NCI-H2171 (cell line): Measurements from ENCODE around the gene CAMKK2.
A peak's percentile ranks its signal among the peaks of the same experiment; 100 is the strongest.
"Not testable (repeated sequence)": the region's sequence is repeated elsewhere in the genome, so short reads cannot be mapped to it uniquely, and the experiment has no call there.

ENCODE experiments used
- DNase-seq: peaks from one replicate; lab custom pipeline; 2025; lab: John Stamatoyannopoulos, UW

CAMKK2 gene

DNA sequence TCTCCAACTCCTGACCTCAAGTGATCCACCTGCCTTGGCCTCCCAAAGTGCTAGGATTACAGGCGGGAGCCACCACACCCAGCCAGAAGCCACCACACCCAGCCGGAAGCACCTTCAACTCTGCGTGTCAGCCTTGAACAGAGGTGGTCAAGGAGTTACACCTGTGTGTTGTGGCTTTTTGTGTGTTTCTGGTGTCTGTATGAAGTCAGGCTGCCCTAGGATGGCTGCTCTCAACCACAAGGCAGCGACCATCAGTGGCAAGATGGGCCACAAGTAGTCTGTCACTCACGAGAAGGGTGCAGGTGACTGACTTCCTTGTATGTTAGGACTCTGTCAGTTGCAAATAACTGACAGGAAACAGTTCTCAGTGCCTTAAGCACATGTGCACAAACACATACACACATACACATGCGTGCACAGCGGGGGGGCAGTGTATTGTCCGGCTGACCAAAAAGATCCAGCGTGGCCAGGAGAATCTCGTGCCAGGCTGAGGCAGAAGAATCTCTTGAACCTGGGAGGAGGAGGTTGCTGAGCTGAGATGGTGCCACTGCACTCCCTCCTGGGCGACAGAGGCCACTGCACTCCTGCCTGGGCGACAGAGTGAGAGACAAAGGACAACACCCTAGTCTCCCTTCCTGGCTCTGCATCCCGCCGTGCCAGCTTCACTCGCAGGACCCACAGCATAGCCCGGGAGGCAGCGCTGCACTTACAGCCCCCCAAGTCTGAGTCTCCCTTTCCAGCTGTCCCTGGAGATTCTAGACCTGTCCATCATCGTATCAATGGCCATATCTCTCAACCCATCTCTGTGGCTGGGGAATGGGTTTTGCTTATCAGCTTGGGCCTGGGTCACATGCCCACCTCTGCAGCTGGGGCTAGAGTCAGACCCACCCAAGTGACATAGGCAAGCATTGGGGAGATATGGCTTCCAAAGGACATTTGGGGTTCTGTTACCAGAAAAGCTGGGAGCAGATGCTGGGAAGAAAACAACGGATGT, 72.9 kb downstream of the CAMKK2 start:
- DNase-seq: no peak

DNA sequence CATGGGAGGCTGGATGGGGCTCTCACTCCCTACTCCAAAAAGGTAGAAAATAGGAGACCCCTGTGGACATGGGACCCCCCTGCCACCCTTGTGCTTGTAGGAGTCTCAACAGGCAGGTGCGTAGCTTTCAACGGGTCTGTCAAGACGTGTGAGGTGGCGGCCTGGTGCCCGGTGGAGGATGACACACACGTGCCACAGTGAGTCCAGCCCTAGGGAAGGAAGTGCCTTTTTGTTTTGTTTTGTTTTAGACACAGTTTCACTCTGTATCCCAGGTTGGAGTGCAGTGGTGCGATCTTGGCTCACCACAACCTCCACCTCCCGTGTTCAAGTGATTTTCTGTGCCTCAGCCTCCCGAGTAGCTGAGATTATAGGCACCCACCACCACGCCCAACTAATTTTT, 73.7 kb downstream of the CAMKK2 start:
- DNase-seq: no peak

DNA sequence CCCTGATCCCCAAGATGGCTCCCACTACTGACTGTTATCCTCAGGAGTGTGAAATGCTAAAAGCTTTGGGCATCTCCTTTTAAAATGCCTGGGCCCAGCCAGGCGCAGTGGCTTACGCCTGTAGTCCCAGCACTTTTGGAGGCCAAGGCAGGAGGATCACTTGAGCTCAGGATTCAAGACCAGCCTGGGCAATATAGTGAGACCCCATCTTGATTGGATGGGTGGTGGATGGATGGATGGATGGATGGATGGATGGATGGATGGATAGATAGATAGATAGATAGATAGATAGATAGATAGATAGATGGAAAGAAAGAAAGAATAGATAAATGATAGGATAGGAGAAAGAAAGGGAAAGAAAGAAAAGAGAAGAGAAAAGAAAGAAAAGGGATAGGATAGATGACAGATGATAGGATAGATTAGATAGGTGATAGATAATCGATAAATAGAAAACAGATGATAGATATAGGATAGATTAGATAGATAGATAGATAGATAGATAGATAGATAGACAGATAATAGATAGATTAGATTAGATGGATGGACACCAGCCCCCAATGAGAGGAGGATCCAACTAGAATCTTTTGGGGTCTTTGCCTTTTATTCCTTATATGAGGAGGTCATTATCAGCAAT, 77.0 kb downstream of the CAMKK2 start:
- no peak for DNase-seq

GRCh38 chr12:121218588-121219352, 77.7 kb downstream of the CAMKK2 start:
- DNase-seq: no peak

DNA sequence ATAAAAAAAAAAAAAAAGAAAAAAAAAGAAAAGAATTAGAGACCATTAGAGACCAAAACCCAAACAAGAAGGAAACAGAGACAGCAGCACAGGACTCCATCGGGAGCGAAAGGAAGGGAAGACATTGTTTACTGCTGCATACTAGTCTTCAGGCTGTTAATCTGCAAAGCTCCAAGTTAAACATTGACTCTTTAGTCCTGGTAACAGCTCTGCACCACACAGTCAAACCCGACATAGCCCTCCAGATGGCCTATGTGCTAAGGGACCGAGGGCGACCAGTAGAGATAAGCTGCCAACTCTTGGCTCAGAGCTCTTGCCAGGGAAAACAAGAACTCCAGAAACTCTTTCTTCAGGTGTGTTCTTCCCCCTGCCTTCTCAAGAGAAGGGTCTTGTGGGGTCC, 78.7 kb downstream of the CAMKK2 start:
- DNase-seq: no peak

DNA sequence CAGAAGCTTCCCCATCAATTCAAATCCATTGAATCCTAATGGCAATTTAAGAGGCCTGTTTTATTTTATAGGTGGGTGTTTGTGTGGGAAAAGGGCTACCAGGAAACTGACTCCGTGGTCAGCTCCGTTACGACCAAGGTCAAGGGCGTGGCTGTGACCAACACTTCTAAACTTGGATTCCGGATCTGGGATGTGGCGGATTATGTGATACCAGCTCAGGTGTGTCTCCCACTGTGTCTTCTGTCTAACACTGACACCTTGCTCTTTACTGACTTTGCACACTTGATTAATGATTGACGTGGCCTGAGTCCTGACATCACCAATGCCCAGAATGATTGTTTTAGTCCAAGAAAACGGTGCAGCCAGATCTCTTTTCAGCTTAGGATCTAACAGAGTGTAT, 79.4 kb downstream of the CAMKK2 start:
- no peak for DNase-seq

- no peak for DNase-seq
Measured at GRCh38 chr12:121216102-121216501, 80.4 kb downstream of the CAMKK2 start.

GRCh38 chr12:121214855-121215745, 81.4 kb downstream of the CAMKK2 start:
- no peak for DNase-seq

DNA sequence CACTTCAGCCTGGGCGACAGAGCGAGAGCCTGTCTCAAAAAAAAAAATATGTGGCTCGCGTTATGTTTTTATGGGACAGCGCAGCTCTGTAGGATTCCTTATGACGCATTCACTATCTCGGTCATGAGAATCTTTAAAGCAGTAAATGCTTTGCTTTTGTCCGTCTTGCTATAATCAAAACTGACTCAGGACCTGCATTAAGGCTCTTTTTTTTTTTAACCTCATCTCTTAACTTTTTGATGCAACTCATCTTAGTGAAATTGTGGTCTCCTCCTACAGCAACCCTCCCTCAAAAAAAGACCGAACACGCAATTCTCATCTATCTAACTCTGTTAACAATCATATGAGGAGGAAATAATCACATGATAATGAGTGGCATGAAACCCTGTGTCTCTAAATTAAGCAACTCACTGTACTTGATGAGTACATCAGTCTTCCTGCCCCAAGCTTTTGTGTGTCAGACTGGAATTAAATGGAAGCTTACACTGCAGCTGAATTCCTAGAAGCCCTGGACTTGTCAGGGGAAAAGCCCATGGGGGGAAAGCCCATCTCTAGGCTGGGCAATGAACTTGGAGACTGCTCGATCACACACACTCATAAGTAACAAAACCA, 82.2 kb downstream of the CAMKK2 start:
- DNase-seq: no peak

- no peak for DNase-seq
Measured at GRCh38 chr12:121212875-121213274, 83.6 kb downstream of the CAMKK2 start.

GRCh38 chr12:121209624-121210572, 86.6 kb downstream of the CAMKK2 start, which contains the start of gene P2RX4:
TSS of gene P2RX4 (plus strand) at chr12:121210129. CDS start at chr12:121210165, 36 bp downstream.
- peak; percentile 74 for DNase-seq

DNA sequence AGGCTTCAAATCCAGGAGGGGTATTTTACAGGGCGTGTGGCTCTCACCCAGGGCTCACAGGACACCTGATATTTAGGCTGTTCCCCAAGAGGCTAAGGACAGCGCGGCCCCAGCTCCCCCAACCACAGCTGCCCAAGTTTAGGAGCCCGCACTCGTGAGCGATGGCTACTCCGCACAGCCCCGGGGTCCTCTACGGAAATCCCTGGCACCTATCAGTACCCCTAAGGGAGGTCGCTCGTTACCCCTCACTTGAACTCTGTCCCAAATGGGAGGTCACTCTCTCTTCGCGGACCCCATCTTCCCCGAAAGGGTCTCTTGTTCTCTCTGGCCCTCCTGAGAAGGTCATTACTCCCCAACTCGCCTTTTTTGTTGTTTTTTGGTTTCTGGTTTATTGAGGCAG, 87.3 kb downstream of the CAMKK2 start:
- no peak for DNase-seq

GRCh38 chr12:121208571-121208970, 87.9 kb downstream of the CAMKK2 start:
- DNase-seq: not testable (repeated sequence)

GRCh38 chr12:121205491-121205890, 91.0 kb downstream of the CAMKK2 start:
- no peak for DNase-seq

GRCh38 chr12:121203482-121203881, 93.0 kb downstream of the CAMKK2 start:
- no peak for DNase-seq

- no peak for DNase-seq
Measured at GRCh38 chr12:121202407-121203355, 93.8 kb downstream of the CAMKK2 start.

DNA sequence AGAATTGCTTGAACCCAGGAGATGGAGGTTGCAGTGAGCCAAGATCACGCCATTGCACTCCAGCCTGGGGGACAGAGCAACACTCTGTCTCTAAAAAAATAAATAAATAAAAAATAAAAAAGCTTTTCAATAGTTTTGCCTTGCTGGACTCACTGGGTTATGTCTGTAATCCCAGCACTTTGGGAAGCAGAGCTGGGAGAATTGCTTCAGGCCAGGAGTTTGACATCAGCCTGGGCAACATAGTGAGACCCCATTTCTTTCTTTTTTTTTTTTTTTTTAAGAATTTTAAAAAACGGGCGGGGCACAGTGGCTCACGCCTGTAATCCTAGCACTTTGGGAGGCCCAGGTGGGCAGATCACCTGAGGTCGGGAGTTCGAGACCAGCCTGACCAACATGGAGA, 95.4 kb downstream of the CAMKK2 start:
- not testable (repeated sequence) for DNase-seq

GRCh38 chr12:121198949-121199348, 97.6 kb downstream of the CAMKK2 start:
- DNase-seq: no peak

DNA sequence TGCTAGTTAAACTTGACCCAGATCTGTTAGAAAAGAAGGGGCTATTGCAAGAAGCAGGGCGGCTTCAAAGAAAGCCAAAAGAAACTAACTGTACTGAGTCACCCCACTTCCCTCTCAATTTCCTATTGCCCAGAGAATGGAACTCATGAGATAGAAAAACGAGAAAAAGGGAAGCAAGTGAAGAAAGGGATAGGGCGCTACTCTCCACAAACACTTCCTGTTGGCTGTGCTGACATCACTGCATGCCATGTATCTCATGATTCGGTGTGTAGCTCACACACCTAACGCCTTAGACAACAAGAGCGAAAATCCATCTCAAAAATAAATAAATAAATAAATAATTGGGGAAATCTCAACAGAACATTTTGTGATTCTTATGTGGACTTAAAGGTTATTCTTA, 99.6 kb downstream of the CAMKK2 start:
- DNase-seq: no peak
